HG03064 (cell line): Measurements from ENCODE around the gene JAK3.

ENCODE experiments used
- ATAC-seq: cut with Tn5 transposase; IDR thresholded peaks from one replicate; pipeline ENCODE4 v1.9.1; 2021; ENCODE audit warnings: low read depth; ENCODE audit not compliant: unreplicated experiment

JAK3 gene

GRCh38 chr19:17866312-17866963 lies 18.7 kb upstream of the JAK3 start:
- no peak for ATAC-seq

GRCh38 chr19:17865364-17866311 lies 17.9 kb upstream of the JAK3 start:
- ATAC-seq = no peak

- ATAC-seq = no peak
Measured at GRCh38 chr19:17863520-17864182, 15.9 kb upstream of the JAK3 start.

GRCh38 chr19:17862711-17863519 lies 15.1 kb upstream of the JAK3 start:
- no peak for ATAC-seq

GRCh38 chr19:17861542-17862402 lies 14.0 kb upstream of the JAK3 start:
- ATAC-seq = no peak

- no peak for ATAC-seq
Measured at GRCh38 chr19:17860993-17861360, 13.2 kb upstream of the JAK3 start.

GRCh38 chr19:17860331-17860992 lies 12.7 kb upstream of the JAK3 start:
- no peak for ATAC-seq

GRCh38 chr19:17859533-17860330 lies 11.9 kb upstream of the JAK3 start, which contains the start of gene RPL18A:
TSS of gene RPL18A (plus strand) at chr19:17859910. CDS start at chr19:17859957, 47 bp downstream.
- ATAC-seq = peak; percentile 78

- no peak for ATAC-seq
Measured at GRCh38 chr19:17855280-17856152, 7.7 kb upstream of the JAK3 start.

GRCh38 chr19:17854061-17854460 lies 6.3 kb upstream of the JAK3 start:
- ATAC-seq = no peak

GRCh38 chr19:17848595-17849292 lies 962 bp upstream of the JAK3 start:
- ATAC-seq = no peak

- no peak for ATAC-seq
Measured at GRCh38 chr19:17846146-17846545, 1.6 kb downstream of the JAK3 start.

- ATAC-seq = no peak
Measured at GRCh38 chr19:17843908-17844490, 3.8 kb downstream of the JAK3 start.

- ATAC-seq = no peak
Measured at GRCh38 chr19:17843292-17843827, 4.4 kb downstream of the JAK3 start.

- no peak for ATAC-seq
Measured at GRCh38 chr19:17842663-17843291, 5.0 kb downstream of the JAK3 start.
